Measurements from ENCODE around the gene TNS2. TPM values are rescaled to one million over a fixed set of nuclear protein-coding genes. Genes with fewer than 3 reads are reported as not detected.
A peak's percentile ranks its signal among the peaks of the same experiment; 100 is the strongest.
"Not testable (repeated sequence)": the region's sequence is repeated elsewhere in the genome, so short reads cannot be mapped to it uniquely, and the experiment has no call there.

The TNS2 gene
- total RNA-seq, 1 donor from 2014 or later, result 232 TPM

DNA sequence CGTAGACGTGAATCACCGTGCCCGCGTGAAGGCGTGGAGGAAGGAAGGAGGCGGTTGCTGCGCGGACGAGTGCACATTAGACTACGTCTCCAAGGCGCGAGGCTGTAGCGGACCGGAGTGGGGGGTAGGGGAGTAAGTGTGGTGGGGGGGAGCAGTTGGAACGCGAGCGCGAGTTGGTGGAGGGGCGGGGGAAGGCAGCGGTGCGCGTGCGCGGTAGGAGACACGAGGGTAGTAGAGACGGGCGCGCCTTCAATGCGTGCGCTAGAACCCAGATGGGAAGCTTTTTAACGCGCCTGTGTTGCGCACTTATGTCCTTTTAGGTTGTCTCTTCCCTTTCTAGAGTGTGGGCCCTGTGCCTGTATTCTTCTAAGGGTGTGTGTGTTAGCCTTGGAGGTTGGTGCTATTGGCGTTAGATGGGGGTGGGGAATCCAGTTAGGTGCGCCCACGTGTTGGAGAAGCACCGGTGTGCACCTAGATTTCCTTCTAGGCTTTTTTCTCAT, 43.0 kb upstream of the TNS2 start:
- intact Hi-C loops (cut with DNase I), result no loop called here
- Histone ChIP-seq H3K27ac (peak overlapping the region; percentile 80), H3K4me1 (peaks cover 39% of the 10 kb centered on the region)

DNA sequence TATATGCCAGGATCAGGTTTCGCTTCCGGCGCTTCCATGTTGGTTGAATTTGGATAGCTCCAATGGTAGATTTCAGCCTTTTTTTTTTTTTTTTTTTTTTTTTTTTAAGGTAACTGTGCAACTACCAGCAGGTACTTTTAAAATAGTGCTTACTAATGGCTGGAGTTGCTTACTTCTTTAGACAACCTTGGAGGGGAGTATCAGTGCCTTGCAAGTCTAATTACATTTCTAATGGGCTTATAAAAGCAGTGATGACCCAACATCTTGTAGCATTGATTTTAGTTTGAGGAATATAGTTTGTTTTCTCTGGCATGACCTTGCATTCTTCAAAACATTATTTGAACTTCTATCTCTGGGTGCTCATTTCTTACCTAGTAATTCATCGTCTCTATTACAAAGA, 42.5 kb upstream of the TNS2 start:
- Histone ChIP-seq H3K27me3 (no peaks in the 10 kb centered on the region), H3K4me1 (peaks cover 39% of the 10 kb centered on the region), H3K36me3 (peaks cover 5% of the 10 kb centered on the region), H3K27ac (no peak overlapping the region), H3K4me3 (peak overlapping the region; percentile 91), H3K9me3 (no peaks in the 10 kb centered on the region)
- TF ChIP-seq, protein P1, sequence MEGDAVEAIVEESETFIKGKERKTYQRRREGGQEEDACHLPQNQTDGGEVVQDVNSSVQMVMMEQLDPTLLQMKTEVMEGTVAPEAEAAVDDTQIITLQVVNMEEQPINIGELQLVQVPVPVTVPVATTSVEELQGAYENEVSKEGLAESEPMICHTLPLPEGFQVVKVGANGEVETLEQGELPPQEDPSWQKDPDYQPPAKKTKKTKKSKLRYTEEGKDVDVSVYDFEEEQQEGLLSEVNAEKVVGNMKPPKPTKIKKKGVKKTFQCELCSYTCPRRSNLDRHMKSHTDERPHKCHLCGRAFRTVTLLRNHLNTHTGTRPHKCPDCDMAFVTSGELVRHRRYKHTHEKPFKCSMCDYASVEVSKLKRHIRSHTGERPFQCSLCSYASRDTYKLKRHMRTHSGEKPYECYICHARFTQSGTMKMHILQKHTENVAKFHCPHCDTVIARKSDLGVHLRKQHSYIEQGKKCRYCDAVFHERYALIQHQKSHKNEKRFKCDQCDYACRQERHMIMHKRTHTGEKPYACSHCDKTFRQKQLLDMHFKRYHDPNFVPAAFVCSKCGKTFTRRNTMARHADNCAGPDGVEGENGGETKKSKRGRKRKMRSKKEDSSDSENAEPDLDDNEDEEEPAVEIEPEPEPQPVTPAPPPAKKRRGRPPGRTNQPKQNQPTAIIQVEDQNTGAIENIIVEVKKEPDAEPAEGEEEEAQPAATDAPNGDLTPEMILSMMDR (IDR thresholded peaks at IDR 0.05), result no peak
- ATAC-seq (no peak), DNase-seq (no peak)
- intact Hi-C loops (cut with DNase I), result no loop called here

More for the DNA sequence above, 43.0 kb upstream of the TNS2 start:
- peak overlapping the region; percentile 91 for H3K4me3 ChIP-seq
- TF ChIP-seq, protein P1 (IDR thresholded peaks at IDR 0.05), result no peak
- DNase-seq (peak; percentile 90), ATAC-seq (peak; percentile 63)
- no peaks in the 10 kb centered on the region for H3K27me3 ChIP-seq
- H3K36me3 ChIP-seq, result peaks cover 5% of the 10 kb centered on the region
- H3K9me3 ChIP-seq, result no peaks in the 10 kb centered on the region

GRCh38 chr12:53008760-53009159, 41.1 kb upstream of the TNS2 start:
- DNase-seq; H3K4me3 ChIP-seq; ATAC-seq; intact Hi-C loops (cut with DNase I); H3K9me3 ChIP-seq; H3K27me3 ChIP-seq; H3K27ac ChIP-seq; H3K36me3 ChIP-seq: not testable (repeated sequence)
- peaks cover 39% of the 10 kb centered on the region for H3K4me1 ChIP-seq

DNA sequence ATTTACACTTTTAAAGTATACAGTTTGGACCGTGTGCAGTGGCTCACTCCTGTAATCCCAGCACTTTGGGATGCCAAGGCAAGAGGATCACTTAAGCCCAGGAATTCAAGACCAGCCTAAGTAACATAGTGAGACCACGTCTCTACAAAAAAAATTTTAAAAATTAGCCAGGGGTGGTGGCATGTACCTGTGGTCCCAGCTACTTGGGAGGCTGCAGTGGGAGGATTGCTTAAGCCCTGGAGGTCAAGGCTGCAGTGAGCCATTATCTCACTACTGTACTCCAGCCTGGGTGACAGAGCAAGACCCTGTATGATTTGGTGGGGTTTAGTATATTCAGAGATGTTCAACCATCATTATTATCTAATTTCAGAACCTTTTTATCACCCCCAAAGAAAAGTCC, 38.9 kb upstream of the TNS2 start:
- Histone ChIP-seq H3K27ac (no peak overlapping the region), H3K36me3 (peaks cover 6% of the 10 kb centered on the region), H3K4me1 (peaks cover 33% of the 10 kb centered on the region), H3K27me3 (no peaks in the 10 kb centered on the region), H3K9me3 (no peaks in the 10 kb centered on the region), H3K4me3 (no peak overlapping the region)
- intact Hi-C loops (cut with DNase I), result no loop called here
- TF ChIP-seq, protein P1 (IDR thresholded peaks at IDR 0.05), result no peak
- no peak for ATAC-seq
- no peak for DNase-seq

GRCh38 chr12:53011889-53012288, 38.0 kb upstream of the TNS2 start:
- Histone ChIP-seq H3K27ac (no peak overlapping the region), H3K4me3 (no peak overlapping the region), H3K36me3 (peaks cover 15% of the 10 kb centered on the region), H3K27me3 (no peaks in the 10 kb centered on the region), H3K4me1 (peaks cover 33% of the 10 kb centered on the region), H3K9me3 (no peaks in the 10 kb centered on the region)
- intact Hi-C loops (cut with DNase I), result no loop called here
- TF ChIP-seq, protein P1 (IDR thresholded peaks at IDR 0.05), result no peak
- ATAC-seq, result no peak
- no peak for DNase-seq

DNA sequence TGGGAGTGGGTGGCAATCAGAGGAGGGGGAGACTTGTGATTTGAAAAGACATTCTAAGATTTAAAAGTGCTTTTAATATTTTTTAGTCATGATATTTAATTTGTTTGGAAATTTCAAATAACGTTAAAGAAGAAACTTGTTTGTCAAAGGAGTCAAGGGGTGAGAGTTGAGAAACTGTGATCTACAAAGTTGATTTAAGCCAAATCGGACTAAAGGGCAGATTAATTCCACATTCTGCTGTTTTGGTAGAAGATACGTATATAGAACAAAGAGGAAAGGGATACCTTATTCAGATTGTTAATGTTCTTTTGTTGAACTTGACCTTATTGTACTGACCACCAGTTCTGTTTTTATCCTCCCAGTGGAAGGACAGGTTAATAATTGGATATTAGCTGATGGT, 36.9 kb upstream of the TNS2 start:
- peaks cover 25% of the 10 kb centered on the region for H3K4me1 ChIP-seq
- no peaks in the 10 kb centered on the region for H3K27me3 ChIP-seq
- intact Hi-C loops (cut with DNase I), result no loop called here
- no peak overlapping the region for H3K4me3 ChIP-seq
- no peak overlapping the region for H3K27ac ChIP-seq
- TF ChIP-seq, protein P1 (IDR thresholded peaks at IDR 0.05), result no peak
- DNase-seq (no peak), ATAC-seq (no peak)
- peaks cover 26% of the 10 kb centered on the region for H3K36me3 ChIP-seq
- no peaks in the 10 kb centered on the region for H3K9me3 ChIP-seq

Data from upper lobe of right lung (tissue), 1 donor.